HG03469 (cell line): ENCODE results near the gene ERAP2.

Experiments used
- ATAC-seq: cut with Tn5 transposase; IDR thresholded peaks from one replicate; pipeline ENCODE4 v1.9.1; 2021; ENCODE audit warnings: mild to moderate bottlenecking, moderate library complexity, moderate number of reproducible peaks; ENCODE audit not compliant: unreplicated experiment

The ERAP2 gene

DNA sequence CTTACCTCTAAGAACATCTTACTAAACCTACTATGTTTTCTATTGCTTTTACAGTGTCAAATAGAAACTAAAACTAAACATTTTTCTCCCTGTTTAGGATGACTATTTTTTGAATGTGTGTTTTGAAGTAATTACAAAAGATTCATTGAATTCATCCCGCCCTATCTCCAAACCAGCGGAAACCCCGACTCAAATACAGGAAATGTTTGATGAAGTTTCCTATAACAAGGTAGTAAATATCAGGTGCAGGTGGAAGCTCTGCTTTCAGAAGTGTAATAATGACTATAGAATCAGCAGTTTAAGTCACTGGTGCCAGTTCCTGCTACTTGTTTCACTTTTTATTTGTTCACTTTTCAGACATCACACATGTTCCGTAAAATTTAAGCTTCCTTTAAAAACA, 20.0 kb downstream of the ERAP2 start:
- peak; percentile 50 for ATAC-seq

DNA sequence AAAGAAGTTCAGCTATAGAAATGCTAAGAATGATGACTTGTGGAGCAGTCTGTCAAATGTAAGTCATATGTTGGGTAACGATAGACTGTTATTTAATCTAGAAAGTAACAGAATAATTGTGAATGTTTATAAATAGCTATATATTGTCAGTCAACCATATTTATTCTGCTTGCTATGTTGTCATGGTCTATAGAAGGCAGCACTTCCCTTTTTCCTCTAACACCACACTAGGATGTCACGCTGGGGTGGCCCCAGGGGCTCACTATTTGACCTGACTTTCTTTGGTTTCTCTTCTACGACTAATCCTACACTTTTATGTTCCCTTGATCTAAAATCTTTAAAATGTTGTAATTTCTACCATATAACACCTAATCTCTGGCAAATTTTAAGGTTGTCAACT, 20.5 kb downstream of the ERAP2 start:
- peak; percentile 79 for ATAC-seq

DNA sequence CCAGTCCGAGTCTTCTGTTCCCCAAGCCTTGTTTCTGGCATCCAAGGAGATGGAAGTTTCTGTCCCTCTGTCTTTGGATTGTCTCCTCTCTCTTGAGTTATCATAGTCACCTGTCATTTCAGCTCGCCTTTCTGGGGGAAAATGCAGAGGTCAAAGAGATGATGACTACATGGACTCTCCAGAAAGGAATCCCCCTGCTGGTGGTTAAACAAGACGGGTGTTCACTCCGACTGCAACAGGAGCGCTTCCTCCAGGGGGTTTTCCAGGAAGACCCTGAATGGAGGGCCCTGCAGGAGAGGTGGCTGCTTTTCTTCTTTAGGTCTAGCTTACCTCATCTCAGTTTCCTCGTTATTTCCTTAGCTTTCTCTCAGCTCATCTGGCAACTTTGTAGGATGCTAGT, 25.1 kb downstream of the ERAP2 start:
- ATAC-seq: no peak

DNA sequence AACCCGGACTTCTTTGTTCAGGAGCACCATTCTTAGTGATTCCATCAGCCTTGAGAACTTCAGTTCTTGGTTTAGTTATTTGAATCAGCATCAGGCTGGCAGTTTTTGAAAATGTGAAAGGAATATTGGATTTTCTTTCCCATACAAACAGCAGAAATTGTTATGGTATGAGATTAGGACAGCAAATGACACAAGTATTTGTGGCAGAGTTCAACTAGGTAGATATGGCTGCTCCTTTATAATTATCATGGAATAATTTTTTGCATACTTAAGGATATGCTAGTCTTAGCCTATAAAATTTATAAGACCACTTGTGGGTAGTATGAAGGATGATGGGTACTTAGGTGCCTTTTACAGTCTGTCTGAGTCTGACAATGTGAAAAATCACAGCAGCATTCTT, 25.5 kb downstream of the ERAP2 start:
- no peak for ATAC-seq

DNA sequence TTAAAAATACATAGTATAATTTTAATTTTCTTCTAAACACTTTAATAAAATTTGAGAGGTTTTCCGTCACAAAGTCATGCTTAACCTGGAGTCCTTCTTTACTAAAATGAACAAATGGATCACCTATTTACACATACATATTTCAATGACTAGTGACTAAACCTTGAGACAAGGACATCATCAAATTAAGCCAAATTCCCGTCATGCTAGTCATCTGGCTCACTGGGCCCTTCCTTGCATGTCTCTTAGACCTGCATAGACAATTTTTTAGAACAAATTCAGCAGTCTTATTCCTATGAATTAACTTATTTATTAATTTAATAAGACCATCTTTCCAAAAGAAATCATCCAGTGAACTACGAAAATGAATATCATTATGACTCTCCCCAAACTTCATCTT, 26.6 kb downstream of the ERAP2 start:
- ATAC-seq: no peak

DNA sequence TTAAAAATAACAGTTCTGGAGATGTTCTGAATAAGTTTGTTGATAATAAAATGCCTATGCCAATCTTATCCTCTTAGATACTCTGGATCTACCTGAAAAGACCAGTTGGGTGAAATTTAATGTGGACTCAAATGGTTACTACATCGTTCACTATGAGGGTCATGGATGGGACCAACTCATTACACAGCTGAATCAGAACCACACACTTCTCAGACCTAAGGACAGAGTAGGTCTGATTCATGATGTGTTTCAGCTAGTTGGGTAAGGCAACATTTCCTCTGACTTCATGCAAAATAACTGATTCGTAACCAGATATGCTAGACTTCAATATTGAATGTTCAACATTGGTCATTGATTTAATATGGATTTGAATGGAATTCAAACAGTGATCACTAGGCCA, 27.0 kb downstream of the ERAP2 start:
- no peak for ATAC-seq

DNA sequence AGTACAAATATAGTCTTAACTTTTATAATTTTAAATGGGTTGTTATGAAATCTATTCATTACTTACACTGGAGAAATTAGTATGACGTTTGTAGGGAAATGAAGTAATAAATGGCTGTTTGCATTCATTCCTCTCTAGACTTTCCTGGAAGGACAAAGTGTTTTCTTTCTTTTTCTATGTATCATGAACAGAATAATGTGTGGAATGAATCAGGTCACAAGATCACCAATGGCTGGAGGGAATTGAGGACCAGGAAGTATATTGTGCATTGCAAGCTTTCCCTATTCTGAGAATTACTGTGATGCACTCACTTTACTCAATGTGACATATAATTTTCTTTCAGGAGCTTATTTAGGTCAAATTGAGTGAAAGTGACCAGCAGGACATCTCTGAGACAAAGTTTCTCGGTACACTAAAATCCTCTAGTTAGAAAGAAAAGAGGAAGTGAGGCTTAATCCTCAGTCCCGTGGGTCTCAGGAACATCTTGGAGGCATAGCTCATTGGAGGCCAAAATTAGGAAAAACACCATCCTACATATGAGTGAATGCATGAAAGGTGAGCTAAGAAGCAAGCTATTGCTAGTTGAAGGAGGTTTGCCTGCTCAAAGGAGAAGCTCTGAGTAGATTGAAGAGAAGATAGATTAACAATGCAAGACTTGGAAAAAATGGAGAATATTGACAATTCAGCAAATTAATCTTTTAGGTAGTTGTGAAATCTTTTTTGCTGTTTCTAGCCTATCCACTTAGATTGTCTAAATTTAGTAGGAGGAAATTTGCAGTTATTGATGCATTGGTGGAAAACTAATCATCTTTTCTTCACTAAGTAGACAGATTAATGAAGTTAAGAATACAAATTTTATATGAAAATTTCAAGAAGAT, 28.0 kb downstream of the ERAP2 start:
- ATAC-seq: no peak

DNA sequence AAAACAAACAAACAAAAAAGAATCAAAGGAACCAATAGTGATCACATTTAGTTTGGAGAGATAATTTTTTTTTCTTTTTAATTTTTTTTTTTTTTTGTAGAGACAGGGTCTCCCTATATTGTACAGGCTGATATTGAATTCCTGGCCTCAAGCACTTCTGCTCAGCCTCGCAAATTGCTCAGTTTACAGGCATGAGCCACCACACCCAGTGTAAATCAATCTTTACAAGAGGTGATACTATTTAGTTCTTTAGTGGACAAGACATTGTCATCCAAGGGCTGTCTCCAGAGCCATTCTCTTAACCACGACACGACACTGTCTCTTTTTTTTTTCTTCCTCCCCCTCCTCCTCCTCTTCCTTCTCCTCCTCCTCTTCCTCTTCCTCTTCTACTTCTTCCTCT, 29.6 kb downstream of the ERAP2 start:
- ATAC-seq: no peak

DNA sequence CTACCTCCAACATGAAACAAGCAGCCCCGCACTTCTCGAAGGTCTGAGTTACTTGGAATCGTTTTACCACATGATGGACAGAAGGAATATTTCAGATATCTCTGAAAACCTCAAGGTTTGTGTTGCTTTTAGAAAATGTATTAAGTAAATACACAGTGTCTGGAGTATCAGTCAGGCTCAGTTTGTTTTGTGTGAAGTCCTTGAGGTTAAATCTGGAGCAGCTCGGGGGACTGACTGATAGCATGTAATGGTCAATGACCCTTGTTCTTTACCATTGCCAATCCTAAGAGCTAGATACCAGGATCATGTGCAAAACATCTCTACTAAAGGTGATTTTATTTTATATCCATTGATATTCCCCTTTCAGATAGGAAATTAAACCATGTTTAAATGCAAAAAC, 32.7 kb downstream of the ERAP2 start:
- ATAC-seq: no peak

DNA sequence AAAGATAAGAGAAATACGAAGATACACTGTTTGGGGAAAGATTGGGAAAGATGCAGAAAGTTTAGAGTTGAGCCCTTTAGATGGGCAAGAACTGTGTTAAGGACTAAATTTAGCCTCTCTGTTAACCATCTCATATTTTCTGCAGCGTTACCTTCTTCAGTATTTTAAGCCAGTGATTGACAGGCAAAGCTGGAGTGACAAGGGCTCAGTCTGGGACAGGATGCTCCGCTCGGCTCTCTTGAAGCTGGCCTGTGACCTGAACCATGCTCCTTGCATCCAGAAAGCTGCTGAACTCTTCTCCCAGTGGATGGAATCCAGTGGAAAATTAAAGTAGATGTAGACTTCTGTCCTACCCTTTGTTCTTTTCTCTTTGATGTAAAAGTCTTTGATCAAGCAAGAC, 33.1 kb downstream of the ERAP2 start:
- ATAC-seq: no peak

DNA sequence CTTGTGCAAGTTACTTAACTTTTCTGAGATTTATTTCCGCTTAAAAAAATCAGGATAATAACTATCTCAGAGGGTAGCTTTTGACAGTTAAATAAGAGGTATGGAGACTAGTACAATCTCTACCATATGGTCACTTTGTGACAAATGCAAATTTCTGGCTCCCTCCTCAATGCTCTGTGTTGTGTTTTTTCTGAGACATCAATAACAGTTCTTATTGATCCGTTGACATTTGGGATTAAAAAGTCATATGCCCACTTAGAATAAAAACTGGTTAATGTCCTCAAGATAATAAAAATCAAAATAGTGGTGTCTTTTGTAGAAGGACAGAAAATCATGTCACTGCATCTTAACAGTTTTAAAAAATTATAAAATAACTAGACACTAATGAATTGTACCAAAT, 34.8 kb downstream of the ERAP2 start:
- no peak for ATAC-seq

DNA sequence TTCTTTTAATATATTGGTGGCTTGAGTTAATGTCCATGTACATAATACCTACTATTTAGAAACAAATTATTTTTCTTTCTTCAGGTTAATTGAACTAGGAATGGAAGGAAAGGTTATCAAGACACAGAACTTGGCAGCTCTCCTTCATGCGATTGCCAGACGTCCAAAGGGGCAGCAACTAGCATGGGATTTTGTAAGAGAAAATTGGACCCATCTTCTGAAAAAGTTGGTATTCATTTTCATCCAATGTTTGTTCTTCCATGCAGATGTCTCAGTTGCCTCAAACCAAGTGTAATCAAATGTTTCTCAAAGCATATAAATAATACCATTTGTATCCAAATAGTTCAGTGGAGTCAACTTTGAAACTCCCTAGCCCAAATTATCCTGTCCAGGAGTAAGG, 36.9 kb downstream of the ERAP2 start:
- ATAC-seq: no peak

DNA sequence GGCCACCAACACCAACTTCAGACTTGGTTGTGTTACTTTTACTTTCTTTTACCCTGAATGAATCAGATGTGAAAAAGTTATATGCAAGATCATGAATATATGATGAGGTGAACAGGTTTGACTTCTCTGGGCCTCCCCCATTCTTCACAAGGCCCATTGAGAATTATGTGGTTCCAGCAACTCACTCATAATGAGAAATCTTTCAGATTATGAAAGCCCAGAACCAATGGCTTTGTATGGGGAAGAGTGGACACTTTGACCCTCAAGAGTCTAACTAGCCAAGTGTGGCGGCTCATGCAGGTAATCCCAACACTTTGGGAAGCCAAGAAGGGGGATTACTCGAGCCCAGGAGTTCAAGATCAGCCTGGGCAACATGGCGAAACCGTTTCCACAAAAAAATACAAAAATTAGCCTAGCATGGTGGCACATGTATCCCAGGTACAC, 43.5 kb downstream of the ERAP2 start:
- peak; percentile 29 for ATAC-seq

DNA sequence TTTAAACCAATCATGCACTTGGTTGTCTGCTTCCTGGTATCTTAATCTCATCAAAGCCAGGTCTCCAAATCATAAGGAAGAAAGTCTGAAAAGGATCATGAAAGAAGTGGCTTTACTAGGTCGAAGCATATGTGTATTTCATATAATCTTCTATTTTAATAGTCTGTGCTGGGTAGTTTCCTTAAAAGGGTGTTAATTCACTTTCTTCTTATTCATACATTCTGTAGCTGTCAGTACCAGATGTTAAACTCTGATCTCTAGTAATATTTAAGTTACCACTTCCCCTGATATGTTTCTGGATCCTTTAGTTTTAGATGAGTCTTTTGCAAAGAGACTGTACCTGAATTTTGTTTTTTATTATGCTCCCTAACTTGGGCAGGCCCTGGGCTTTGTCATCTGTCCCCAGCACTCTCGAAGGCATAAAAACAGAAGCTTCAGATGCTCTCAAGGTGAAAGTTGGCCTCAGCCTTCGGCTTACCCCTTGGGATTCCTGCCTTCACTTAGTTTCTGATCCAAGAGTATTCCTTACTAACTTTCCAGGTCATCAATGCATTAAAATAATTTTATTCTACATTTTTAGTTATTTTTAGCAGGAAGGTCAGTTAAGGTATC, 44.5 kb downstream of the ERAP2 start:
- ATAC-seq: no peak

DNA sequence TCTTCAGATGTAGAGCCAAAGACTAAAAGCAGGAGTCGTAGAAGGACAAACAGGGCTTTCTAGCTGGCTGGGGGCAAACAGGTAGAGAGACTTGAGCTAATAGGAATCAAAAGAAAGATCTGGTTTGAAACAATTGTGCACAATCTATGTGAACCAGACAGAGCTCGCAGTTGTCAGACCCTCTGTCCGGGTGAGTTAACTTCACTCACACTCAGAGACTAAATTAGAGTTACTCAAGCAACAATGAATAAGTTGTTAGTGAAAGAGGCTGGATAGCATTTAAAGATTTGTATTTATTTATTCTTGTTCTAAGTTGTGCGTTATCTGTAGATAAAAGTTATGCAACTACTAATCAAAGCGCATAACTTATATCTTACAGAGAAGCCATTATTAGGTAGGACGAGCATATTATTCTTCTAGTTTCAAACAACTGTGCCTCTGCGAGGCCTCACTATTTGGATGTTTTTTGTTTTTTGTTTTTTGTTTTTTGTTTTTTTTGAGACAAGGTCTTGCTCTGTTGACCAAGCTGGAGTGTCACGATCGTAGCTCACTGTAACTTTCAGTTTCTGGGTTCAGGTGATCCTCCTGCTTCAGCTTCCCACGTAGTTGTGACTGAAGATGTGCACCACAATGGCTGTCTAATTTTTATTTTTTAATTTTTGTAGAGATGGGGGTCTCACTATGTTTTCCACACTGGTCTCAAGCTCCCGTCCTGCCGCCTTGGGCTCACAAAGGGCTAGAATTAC, 46.4 kb downstream of the ERAP2 start:
- no peak for ATAC-seq

DNA sequence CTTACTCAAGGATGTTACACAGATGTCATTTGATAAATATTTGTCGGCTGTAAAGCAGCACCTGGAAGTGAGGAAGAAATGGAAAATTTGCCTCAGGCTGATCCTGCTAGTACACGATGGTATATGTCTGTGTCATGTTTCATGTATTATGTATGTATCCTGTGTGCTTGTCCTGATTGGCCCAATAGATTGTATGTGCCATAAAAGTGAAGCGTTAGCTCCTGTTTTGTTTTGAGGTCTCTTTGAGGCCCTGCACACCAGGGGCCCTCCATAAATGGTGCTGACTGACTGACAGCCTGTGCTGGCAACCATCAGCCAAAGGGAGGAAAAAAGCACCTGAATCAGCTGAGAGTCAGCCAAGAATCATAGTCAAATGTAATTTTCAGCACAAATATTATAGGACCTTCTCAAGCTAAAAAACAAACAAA, 47.7 kb downstream of the ERAP2 start:
- no peak for ATAC-seq

DNA sequence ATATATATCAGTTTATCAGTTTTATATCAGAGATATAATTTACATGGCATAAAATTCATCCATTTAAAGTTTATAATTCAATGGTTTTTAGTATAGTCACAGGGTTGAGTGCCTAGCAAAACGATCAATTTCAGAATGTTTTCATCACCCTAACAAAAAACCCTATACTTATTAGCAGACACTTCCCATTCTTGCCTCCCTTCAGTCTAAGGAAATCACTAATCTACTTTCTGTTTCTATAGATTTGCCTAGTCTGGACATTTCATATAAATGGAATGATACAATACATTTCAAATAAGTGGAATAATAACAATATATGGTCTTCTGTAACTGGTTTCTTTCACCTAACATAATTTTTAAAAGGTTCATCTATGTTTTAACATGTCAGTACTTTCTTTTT, 50.0 kb downstream of the ERAP2 start:
- ATAC-seq: no peak

DNA sequence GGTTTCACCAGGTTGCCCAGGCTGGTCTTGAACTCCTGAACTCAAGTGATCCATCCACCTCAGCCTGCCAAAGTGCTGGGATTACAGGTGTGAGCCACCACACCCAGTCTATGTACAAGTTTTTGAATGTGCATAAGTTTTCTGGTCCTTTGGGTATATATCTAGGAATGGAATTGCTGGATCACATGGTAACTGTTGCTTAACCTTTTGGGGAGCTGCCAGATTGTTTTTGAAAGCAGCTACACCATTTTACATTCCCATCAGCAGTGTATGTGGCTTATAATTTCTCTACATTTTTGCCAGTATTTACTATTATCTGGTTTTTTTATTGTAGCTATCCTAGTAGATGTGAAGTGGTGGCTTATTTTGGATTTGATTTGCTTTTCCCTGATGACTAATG, 50.7 kb downstream of the ERAP2 start:
- ATAC-seq: no peak

DNA sequence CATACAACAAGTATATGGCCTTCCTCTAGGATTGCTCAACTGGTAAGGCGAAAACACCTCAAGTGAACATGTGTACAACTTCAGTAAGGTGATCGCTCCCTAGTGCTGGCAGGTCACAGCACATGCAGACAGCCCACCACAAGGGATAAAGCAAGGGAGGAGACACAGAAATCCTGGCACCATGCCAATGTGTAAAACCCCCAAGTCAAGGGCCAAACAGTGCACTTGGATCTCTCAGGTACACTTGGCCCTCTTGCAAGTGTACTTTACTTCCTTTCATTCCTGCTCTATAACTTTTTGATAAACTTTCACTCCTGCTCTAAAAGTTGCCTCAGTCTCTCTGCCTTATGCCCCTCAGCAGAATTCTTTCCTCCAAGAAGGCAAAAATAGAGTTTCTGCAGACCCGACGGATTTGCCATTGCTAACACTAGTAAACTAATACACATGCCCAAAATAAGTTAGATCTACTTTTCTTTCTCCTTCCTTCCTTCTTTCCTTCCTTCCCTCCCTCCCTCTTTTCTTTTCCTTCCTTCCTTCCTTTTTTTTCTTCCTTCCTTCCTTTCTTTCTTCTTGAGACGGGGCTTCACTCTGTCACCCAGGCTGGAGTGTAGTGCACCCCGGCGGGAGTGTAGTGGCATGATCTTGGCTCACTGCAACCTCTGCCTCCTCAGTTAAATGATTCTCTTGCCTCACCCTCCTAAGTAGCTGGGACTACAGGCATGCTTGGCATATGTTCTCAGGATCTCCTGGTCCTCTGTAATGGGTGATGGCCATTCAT, 52.8 kb downstream of the ERAP2 start:
- no peak for ATAC-seq

DNA sequence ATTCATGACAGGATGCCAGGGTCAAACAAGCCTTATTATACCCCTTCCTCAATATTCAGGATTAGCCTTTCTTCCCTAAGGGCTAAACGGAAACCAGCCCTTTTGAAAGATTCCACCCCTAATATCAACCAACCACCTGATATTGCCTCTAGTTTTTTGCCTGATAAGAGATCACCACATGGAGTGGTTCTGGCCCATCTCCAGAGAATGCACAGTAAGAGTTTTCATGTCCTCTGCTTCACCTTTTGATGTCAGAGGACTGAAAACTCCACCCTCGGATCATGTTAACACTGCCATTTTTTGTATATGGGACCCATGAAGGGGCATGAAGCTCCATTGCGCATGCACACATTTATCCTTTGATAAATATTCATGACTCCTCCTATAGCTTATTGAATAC, 53.8 kb downstream of the ERAP2 start:
- ATAC-seq: no peak

DNA sequence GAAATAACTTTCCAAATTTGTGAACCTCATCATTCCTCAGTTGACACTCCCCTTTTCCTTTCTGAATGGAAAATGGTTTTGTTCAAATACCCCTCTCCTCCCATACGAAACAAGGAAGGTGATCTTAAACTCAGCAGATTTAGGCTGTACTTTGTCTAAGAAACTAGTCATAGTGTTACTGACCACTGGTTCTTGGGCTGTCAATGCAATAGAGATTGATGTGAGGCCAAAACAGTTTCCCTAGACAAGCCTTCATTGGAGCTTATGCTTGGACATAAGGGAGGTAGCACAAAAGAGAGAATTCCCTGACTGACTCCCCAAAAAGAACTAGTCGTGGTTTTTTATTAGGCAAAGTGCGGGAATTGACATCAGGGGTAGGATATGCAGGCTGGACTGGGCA, 54.3 kb downstream of the ERAP2 start:
- ATAC-seq: no peak
